Mesenteric fat pad (tissue), 1 donor: ENCODE data around the gene PRKAG2. TPM values are rescaled to one million over a fixed set of nuclear protein-coding genes. Genes with fewer than 3 reads are reported as not detected.

ENCODE experiments used
- DNase-seq: peaks from one replicate; pipeline ENCODE4 v3.0.0-alpha.2; 2020; ENCODE audit warnings: low spot score
- total RNA-seq: library from RNA; stranded (reverse); fragmentation: NEBNext Ultra II Directional; extraction: Animal tissue kit (Norgen Biotek cat#: 25700); gene quantifications from one replicate; pipeline ENCODE4 v1.2.1, GENCODE V29; 2021
- donor health status: DM: yes; HTN: yes; CAD: no.

Gene PRKAG2
- total RNA-seq, 1 donor from 2014 or later = 61.2 TPM

DNA sequence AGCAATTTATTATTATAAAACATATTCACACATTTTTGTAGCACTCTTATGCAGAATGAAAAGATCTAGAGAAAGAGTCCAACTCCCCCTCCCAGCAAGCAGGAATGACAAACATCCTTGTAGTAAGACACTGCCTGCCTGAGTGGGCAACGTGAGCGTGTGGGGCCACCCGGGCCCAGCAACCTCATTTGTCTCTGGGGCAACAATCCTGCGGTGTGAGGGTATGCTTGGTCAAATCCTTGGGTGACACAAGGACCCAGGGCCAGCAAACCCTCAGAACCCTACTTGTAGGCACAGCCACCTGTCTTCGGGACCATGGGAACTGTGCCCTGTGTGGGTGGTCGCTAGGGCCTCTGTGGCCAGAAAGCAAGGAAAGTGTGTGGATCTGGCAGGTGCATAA is 367.9 kb downstream of the PRKAG2 start:
- no peak for DNase-seq

DNA sequence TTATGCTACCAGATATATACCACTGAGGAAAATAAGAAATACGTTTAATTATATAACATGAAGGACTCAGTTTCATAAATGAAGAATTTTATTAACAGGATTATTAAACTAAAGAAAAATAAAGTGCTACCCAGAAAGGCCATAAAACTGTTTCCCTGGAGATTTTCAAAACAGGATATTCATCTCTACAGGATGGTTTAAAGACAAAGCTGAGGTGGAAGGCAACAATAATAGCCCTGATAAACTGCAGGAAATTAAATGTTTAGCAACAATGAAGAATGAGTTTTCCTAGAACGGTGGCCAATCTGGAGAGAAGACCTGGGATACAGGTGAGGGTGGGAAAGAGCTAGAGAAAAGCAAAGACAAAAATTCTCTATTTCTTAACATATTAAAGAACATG is 369.1 kb downstream of the PRKAG2 start:
- DNase-seq = no peak

DNA sequence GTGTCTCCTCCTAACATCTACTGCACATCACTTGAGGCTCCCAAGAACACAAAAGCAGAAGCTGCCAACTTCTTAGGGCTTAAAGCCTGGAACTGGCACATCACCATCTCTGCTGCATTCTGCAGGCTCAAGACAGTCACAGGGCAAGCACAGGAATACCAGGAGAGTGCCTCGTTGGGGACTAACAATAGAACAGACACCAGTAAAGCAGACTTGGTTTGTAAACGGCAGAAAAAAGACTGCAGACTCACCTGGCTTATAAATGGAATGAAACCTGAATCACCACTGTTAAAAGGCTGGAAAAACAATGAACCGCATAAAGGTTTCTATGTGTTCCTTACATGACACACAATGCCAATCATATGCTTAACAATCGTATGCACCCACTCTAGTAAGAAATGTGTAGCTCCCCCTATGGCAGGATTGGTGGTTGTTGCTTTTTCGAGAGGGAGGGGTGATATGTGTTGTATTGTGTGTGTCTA is 370.0 kb downstream of the PRKAG2 start:
- no peak for DNase-seq

Other genes with a start within 250 kb of the PRKAG2 start
- gene GALNTL5, start 79.3 kb upstream of the PRKAG2 start, total RNA-seq = not detected
- gene GALNT11, start 148.6 kb upstream of the PRKAG2 start, total RNA-seq = 32.5 TPM